OCI-LY1 (cell line): ENCODE measurements around the gene SSX4.
"Not testable (repeated sequence)": the region's sequence is repeated elsewhere in the genome, so short reads cannot be mapped to it uniquely, and the experiment has no call there.

ENCODE experiments used
- H2AFZ ChIP-seq: fragments of 200-600 bp; sonication (generic), shearing (Covaris generic); 2 replicates; pipeline ENCODE4 v1.6.0; 2014; ENCODE audit warnings: antibody characterized with exemption, mild to moderate bottlenecking, low read length
- H3F3A ChIP-seq: fragments of 200-600 bp; sonication (generic), shearing (Covaris generic); 2 replicates; pipeline ENCODE4 v1.6.0; 2014; ENCODE audit warnings: mild to moderate bottlenecking, antibody characterized with exemption, low read length, moderate library complexity; ENCODE audit not compliant: insufficient read depth
- H3K27ac ChIP-seq: fragments of 200-600 bp; sonication (generic); 2 replicates; pipeline ENCODE4 v1.5.1; 2014; ENCODE audit warnings: low read length, mixed run types, mild to moderate bottlenecking, low read depth; ENCODE audit not compliant: poor library complexity, severe bottlenecking
- H3K27me3 ChIP-seq: fragments of 200-600 bp; sonication (generic); 2 replicates; pipeline ENCODE4 v1.6.0; 2014; ENCODE audit warnings: antibody characterized with exemption, mild to moderate bottlenecking, low read length, moderate library complexity; ENCODE audit not compliant: insufficient read depth
- H3K36me3 ChIP-seq: fragments of 200-600 bp; sonication (generic); 2 replicates; pipeline ENCODE4 v1.6.1; 2014; ENCODE audit warnings: mild to moderate bottlenecking, antibody characterized with exemption, low read length, moderate library complexity, mixed read lengths; ENCODE audit not compliant: insufficient read depth
- H3K4me1 ChIP-seq: fragments of 200-600 bp; sonication (generic); 2 replicates; pipeline ENCODE4 v1.5.1; 2014; ENCODE audit warnings: mild to moderate bottlenecking, low read length, moderate library complexity; ENCODE audit not compliant: insufficient read depth, severe bottlenecking
- H3K4me2 ChIP-seq: fragments of 200-600 bp; sonication (generic), shearing (Covaris generic); 2 replicates; pipeline ENCODE4 v1.6.1; 2014; ENCODE audit warnings: low read length
- H3K4me3 ChIP-seq: fragments of 200-600 bp; sonication (generic); 2 replicates; pipeline ENCODE4 v1.5.1; 2014; ENCODE audit warnings: low read length, low read depth, mild to moderate bottlenecking, mixed read lengths; ENCODE audit not compliant: poor library complexity, severe bottlenecking
- H3K79me2 ChIP-seq: fragments of 200-600 bp; shearing (Covaris generic); 2 replicates; pipeline ENCODE4 v1.6.1; 2016; ENCODE audit warnings: mixed run types, low read length, mixed read lengths; ENCODE audit not compliant: insufficient read depth
- H3K9ac ChIP-seq: fragments of 200-600 bp; sonication (generic), shearing (Covaris generic); 2 replicates; pipeline ENCODE4 v1.6.1; 2014; ENCODE audit warnings: mild to moderate bottlenecking, low read length, mixed read lengths
- H3K9me2 ChIP-seq: fragments of 200-600 bp; sonication (generic), shearing (Covaris generic); 2 replicates; pipeline ENCODE4 v1.6.1; 2014; ENCODE audit warnings: low read depth, mild to moderate bottlenecking, low read length, mixed read lengths
- H3K9me3 ChIP-seq: fragments of 200-600 bp; shearing (Covaris generic); 2 replicates; pipeline ENCODE4 v1.6.1; 2014; ENCODE audit warnings: low read length, mixed read lengths
- H4K20me1 ChIP-seq: fragments of 200-600 bp; sonication (generic), shearing (Covaris generic); 2 replicates; pipeline ENCODE4 v1.6.0; 2016; ENCODE audit warnings: mild to moderate bottlenecking, low read length; ENCODE audit not compliant: insufficient read depth

SSX4 gene

GRCh38 chrX:48370408-48370807, 12.9 kb upstream of the SSX4 start:
- H3K4me3 ChIP-seq, H3K4me1 ChIP-seq, H3K9me2 ChIP-seq, H3F3A ChIP-seq, H3K27me3 ChIP-seq, H3K9me3 ChIP-seq, H3K79me2 ChIP-seq, H3K9ac ChIP-seq, H3K27ac ChIP-seq, H3K4me2 ChIP-seq, H4K20me1 ChIP-seq, H3K36me3 ChIP-seq, H2AFZ ChIP-seq: not testable (repeated sequence)

GRCh38 chrX:48396931-48397330, 13.6 kb downstream of the SSX4 start:
- H3K36me3 ChIP-seq, H3K9me2 ChIP-seq, H3K79me2 ChIP-seq, H2AFZ ChIP-seq, H3K9me3 ChIP-seq, H3F3A ChIP-seq, H3K27ac ChIP-seq, H3K4me3 ChIP-seq, H3K4me1 ChIP-seq, H3K27me3 ChIP-seq, H3K4me2 ChIP-seq, H4K20me1 ChIP-seq, H3K9ac ChIP-seq: not testable (repeated sequence)

GRCh38 chrX:48397825-48398224, 14.5 kb downstream of the SSX4 start:
- not testable (repeated sequence) for H3K9me3 ChIP-seq, H3K4me3 ChIP-seq, H3K4me1 ChIP-seq, H2AFZ ChIP-seq, H3K27me3 ChIP-seq, H3F3A ChIP-seq, H3K9me2 ChIP-seq, H4K20me1 ChIP-seq, H3K36me3 ChIP-seq, H3K9ac ChIP-seq, H3K27ac ChIP-seq, H3K4me2 ChIP-seq, H3K79me2 ChIP-seq

- not testable (repeated sequence) for H3K4me3 ChIP-seq, H3K79me2 ChIP-seq, H3K27ac ChIP-seq, H3K27me3 ChIP-seq, H3K9ac ChIP-seq, H3K9me3 ChIP-seq, H3K9me2 ChIP-seq, H3K4me1 ChIP-seq, H3K4me2 ChIP-seq, H4K20me1 ChIP-seq, H3K36me3 ChIP-seq, H2AFZ ChIP-seq, H3F3A ChIP-seq
Measured at GRCh38 chrX:48411860-48412259, 28.5 kb downstream of the SSX4 start, which contains the start of gene SSX4B. TSS of gene SSX4B (minus strand) at chrX:48411960. CDS start at chrX:48411372, 588 bp downstream.

- not testable (repeated sequence) for H3K9me3 ChIP-seq, H3K9me2 ChIP-seq, H3K36me3 ChIP-seq
Measured at GRCh38 chrX:48427027-48427716, 43.8 kb downstream of the SSX4 start.

GRCh38 chrX:48429606-48430005, 46.3 kb downstream of the SSX4 start:
- H3K4me3 ChIP-seq, H4K20me1 ChIP-seq, H3K9me3 ChIP-seq, H3K27me3 ChIP-seq, H2AFZ ChIP-seq, H3K27ac ChIP-seq, H3K79me2 ChIP-seq, H3K9me2 ChIP-seq, H3K36me3 ChIP-seq, H3K9ac ChIP-seq, H3F3A ChIP-seq, H3K4me1 ChIP-seq, H3K4me2 ChIP-seq: not testable (repeated sequence)

More at GRCh38 chrX:48427027-48427716, 43.8 kb downstream of the SSX4 start:
- H3F3A ChIP-seq, H3K79me2 ChIP-seq, H3K27me3 ChIP-seq, H3K4me2 ChIP-seq, H3K27ac ChIP-seq, H4K20me1 ChIP-seq, H3K4me3 ChIP-seq, H2AFZ ChIP-seq, H3K9ac ChIP-seq, H3K4me1 ChIP-seq: not testable (repeated sequence)

- not testable (repeated sequence) for H3K4me3 ChIP-seq, H3F3A ChIP-seq, H3K9ac ChIP-seq, H3K79me2 ChIP-seq, H4K20me1 ChIP-seq, H3K4me2 ChIP-seq, H3K36me3 ChIP-seq, H3K4me1 ChIP-seq, H3K9me2 ChIP-seq, H2AFZ ChIP-seq, H3K9me3 ChIP-seq, H3K27ac ChIP-seq, H3K27me3 ChIP-seq
Measured at GRCh38 chrX:48430166-48430565, 46.8 kb downstream of the SSX4 start.

GRCh38 chrX:48433713-48434112, 50.4 kb downstream of the SSX4 start:
- not testable (repeated sequence) for H2AFZ ChIP-seq, H3K27me3 ChIP-seq, H3K9me2 ChIP-seq, H3F3A ChIP-seq, H3K4me2 ChIP-seq, H3K27ac ChIP-seq, H4K20me1 ChIP-seq, H3K36me3 ChIP-seq, H3K9ac ChIP-seq, H3K9me3 ChIP-seq, H3K4me1 ChIP-seq, H3K79me2 ChIP-seq
- peak overlapping the region; percentile 13 for H3K4me3 ChIP-seq
